ENCODE measurements around the gene SOST. TPM values are rescaled to one million over a fixed set of nuclear protein-coding genes. Genes with fewer than 3 reads are reported as not detected.
A peak's percentile ranks its signal among the peaks of the same experiment; 100 is the strongest.

The SOST gene
- total and polyA plus RNA-seq, 2 donors (not counting 1 experiment from before 2014, with no cell fraction given) = not detected

DNA sequence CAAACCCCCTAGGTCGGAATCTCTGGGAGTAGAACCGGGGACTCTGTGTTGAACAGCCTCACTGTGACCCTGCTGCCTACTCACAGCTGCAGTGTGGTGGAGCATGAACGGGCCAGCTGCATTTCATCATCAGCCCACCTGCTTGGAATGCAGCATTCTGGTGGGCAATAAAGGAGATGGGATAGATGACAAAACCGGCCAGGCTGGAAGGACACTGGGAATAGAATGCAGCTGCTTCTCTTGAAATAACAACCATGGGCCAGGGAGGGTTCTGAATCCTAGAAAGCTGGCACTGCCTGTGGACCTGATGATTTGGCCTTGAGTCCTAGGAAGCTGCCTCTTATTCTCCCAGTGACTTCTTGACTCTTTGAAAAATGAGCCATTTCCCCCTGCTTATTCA lies 45.2 kb upstream of the SOST start:
- TF ChIP-seq CTCF (conservative IDR thresholded peaks at IDR 0.05 in 1 of 2, IDR thresholded peaks at IDR 0.05 in 1 of 2; ENCODE audit: low read depth in 1 of 2, low read length in 2 of 2) (no peak), EZH2 (IDR thresholded peaks at IDR 0.05; ENCODE audit: low read length, missing control alignments) (no peak)
- H3K27me3 ChIP-seq (ENCODE audit: control insufficient read depth, insufficient read depth, low read length) = no peaks in the 10 kb centered on the region
- no peaks in the 10 kb centered on the region for H3K9me3 ChIP-seq (ENCODE audit: control insufficient read depth, insufficient read depth, low read depth, low read length)
- H3K4me1 ChIP-seq (ENCODE audit: control insufficient read depth, extremely low read depth, insufficient read depth, low read length) = peaks cover 2% of the 10 kb centered on the region
- no peak overlapping the region for H3K27ac ChIP-seq (ENCODE audit: insufficient read depth, low read length)
- H2AFZ ChIP-seq (ENCODE audit: low read length) = no peak overlapping the region
- peaks cover 2% of the 10 kb centered on the region for H3K36me3 ChIP-seq (ENCODE audit: control insufficient read depth, insufficient read depth, low read length)
- H3K4me3 ChIP-seq (replicated peaks in 1 of 4; ENCODE audit: control extremely low read depth in 1 of 4, insufficient read depth in 1 of 4, low read depth in 3 of 4, low read length in 4 of 4) = no peak overlapping the region
- H3K9ac ChIP-seq (ENCODE audit: insufficient read depth, low read length) = no peak overlapping the region
- peak in 1 of 2 donors; percentile 40 for DNase-seq (ENCODE audit: low read depth in 2 of 2)
- H3K79me2 ChIP-seq (ENCODE audit: control insufficient read depth, insufficient read depth, low read length) = no peaks in the 10 kb centered on the region
- peak overlapping the region; percentile 16 for H3K4me2 ChIP-seq (ENCODE audit: extremely low read depth, insufficient read depth, low read length)
- no peaks in the 10 kb centered on the region for H4K20me1 ChIP-seq (ENCODE audit: control insufficient read depth, extremely low read depth, insufficient read depth, low read length)

DNA sequence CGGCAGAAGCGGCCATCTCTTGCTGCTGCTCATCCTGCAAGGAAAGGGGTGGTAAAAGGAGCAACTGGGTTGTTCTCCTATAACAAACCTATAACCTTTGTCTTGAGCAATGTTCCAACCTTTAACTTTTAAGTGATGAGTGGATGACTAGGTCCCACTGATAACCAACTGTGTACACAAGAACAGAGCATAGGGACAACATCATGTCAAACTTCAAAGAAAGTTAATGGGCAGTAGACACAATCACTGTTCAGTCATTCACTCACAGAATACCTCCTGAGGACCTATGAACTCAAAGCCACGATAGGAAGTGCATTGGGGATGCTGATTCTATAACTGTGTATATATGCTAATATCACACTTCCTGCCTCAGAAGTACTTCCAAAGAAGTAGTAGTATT lies 43.3 kb upstream of the SOST start:
- DNase-seq (ENCODE audit: low read depth in 2 of 2) = no peak
- Histone ChIP-seq H3K79me2 (ENCODE audit: control insufficient read depth, insufficient read depth, low read length) (no peaks in the 10 kb centered on the region), H3K4me2 (ENCODE audit: extremely low read depth, insufficient read depth, low read length) (no peak overlapping the region), H3K9me3 (ENCODE audit: control insufficient read depth, insufficient read depth, low read depth, low read length) (no peaks in the 10 kb centered on the region), H2AFZ (ENCODE audit: low read length) (no peak overlapping the region), H3K4me3 (replicated peaks in 1 of 4; ENCODE audit: control extremely low read depth in 1 of 4, insufficient read depth in 1 of 4, low read depth in 3 of 4, low read length in 4 of 4) (no peak overlapping the region), H4K20me1 (ENCODE audit: control insufficient read depth, extremely low read depth, insufficient read depth, low read length) (no peaks in the 10 kb centered on the region), H3K4me1 (ENCODE audit: control insufficient read depth, extremely low read depth, insufficient read depth, low read length) (peaks cover 2% of the 10 kb centered on the region), H3K9ac (ENCODE audit: insufficient read depth, low read length) (no peak overlapping the region), H3K36me3 (ENCODE audit: control insufficient read depth, insufficient read depth, low read length) (peaks cover 2% of the 10 kb centered on the region), H3K27ac (ENCODE audit: insufficient read depth, low read length) (no peak overlapping the region), H3K27me3 (ENCODE audit: control insufficient read depth, insufficient read depth, low read length) (no peaks in the 10 kb centered on the region)
- TF ChIP-seq CTCF (conservative IDR thresholded peaks at IDR 0.05 in 1 of 2, IDR thresholded peaks at IDR 0.05 in 1 of 2; ENCODE audit: low read depth in 1 of 2, low read length in 2 of 2) (no peak), EZH2 (IDR thresholded peaks at IDR 0.05; ENCODE audit: low read length, missing control alignments) (no peak)

DNA sequence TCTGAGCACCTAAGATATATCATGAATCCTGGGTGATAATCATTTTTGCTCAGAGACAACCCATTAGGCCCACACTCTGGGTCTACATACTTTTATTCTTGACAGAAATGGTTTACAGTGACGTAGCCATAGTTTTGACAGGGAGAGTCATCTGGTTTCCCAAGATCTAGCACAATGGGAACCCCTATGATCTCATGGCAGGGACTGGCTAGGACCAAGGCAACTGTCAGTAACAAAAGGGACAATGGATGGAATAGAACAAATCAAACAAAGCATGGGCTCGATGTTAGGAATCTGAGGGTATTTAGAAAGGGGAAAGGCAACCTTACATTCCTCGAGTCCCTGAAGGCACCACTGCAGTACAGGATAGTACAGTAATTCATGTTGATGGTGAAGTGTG lies 42.1 kb upstream of the SOST start:
- H3K4me2 ChIP-seq (ENCODE audit: extremely low read depth, insufficient read depth, low read length) = no peak overlapping the region
- peaks cover 2% of the 10 kb centered on the region for H3K4me1 ChIP-seq (ENCODE audit: control insufficient read depth, extremely low read depth, insufficient read depth, low read length)
- no peak overlapping the region for H2AFZ ChIP-seq (ENCODE audit: low read length)
- TF ChIP-seq EZH2 (IDR thresholded peaks at IDR 0.05; ENCODE audit: low read length, missing control alignments) = no peak
- no peak for TF ChIP-seq CTCF (conservative IDR thresholded peaks at IDR 0.05 in 1 of 2, IDR thresholded peaks at IDR 0.05 in 1 of 2; ENCODE audit: low read depth in 1 of 2, low read length in 2 of 2)
- H3K9me3 ChIP-seq (ENCODE audit: control insufficient read depth, insufficient read depth, low read depth, low read length) = no peaks in the 10 kb centered on the region
- H3K36me3 ChIP-seq (ENCODE audit: control insufficient read depth, insufficient read depth, low read length) = peaks cover 2% of the 10 kb centered on the region
- H3K79me2 ChIP-seq (ENCODE audit: control insufficient read depth, insufficient read depth, low read length) = no peaks in the 10 kb centered on the region
- no peak overlapping the region for H3K4me3 ChIP-seq (replicated peaks in 1 of 4; ENCODE audit: control extremely low read depth in 1 of 4, insufficient read depth in 1 of 4, low read depth in 3 of 4, low read length in 4 of 4)
- no peaks in the 10 kb centered on the region for H3K27me3 ChIP-seq (ENCODE audit: control insufficient read depth, insufficient read depth, low read length)
- DNase-seq (ENCODE audit: low read depth in 2 of 2) = no peak
- H3K9ac ChIP-seq (ENCODE audit: insufficient read depth, low read length) = no peak overlapping the region
- H4K20me1 ChIP-seq (ENCODE audit: control insufficient read depth, extremely low read depth, insufficient read depth, low read length) = no peaks in the 10 kb centered on the region
- H3K27ac ChIP-seq (ENCODE audit: insufficient read depth, low read length) = no peak overlapping the region

Data from fibroblast of lung (primary cell).